K562 (cell line): ENCODE data around the gene PLA2G15. TPM values are rescaled to one million over a fixed set of nuclear protein-coding genes. Genes with fewer than 3 reads are reported as not detected.

Experiments
- BDP1 ChIP-seq: IDR thresholded peaks from 3 replicates; pipeline ENCODE4 v1.6.1; 2011; ENCODE audit not compliant: insufficient read length, insufficient read depth
- CEBPB ChIP-seq: fragments of 450-650 bp; IDR thresholded peaks from 2 replicates; pipeline ENCODE4 v1.6.1; 2016; ENCODE audit warnings: missing genetic modification characterization, missing compliant biosample characterization
- FOSL1 ChIP-seq: fragments of 200-800 bp; sonication (Bioruptor generic); conservative IDR thresholded peaks from 2 replicates; pipeline ENCODE4 v1.6.1; 2016; ENCODE audit warnings: missing genetic modification characterization, missing compliant biosample characterization
- FOXA3 ChIP-seq, 2 experiments: fragments of 450-650 bp in 1 of 2; sonication (generic) in 1 of 2; formaldehyde crosslinking; IDR thresholded peaks in 1 of 2; conservative IDR thresholded peaks in 1 of 2; 2 replicates each; pipeline versions ENCODE4 v1.4.0 to v1.8.0; 2020 to 2022; ENCODE audit warnings: mild to moderate bottlenecking in 2 of 2, missing genetic modification reagents in 1 of 2
- HDAC1 ChIP-seq, 2 experiments: fragments of 450-650 bp; IDR thresholded peaks; 2 replicates each; pipeline ENCODE4 v1.6.1; 2016 to 2017; ENCODE audit warnings: inconsistent platforms in 1 of 2, mild to moderate bottlenecking in 1 of 2, moderate library complexity in 1 of 2
- KDM1A ChIP-seq, 2 experiments: fragments of 450-650 bp; IDR thresholded peaks; 2 replicates each; pipeline ENCODE4 v1.6.1; 2016; ENCODE audit warnings: mild to moderate bottlenecking in 2 of 2
- KLF6 ChIP-seq: fragments of 250-450 bp; sonication (Bioruptor Pico); IDR thresholded peaks from 2 replicates; pipeline ENCODE4 v1.4.0; 2020; ENCODE audit warnings: mild to moderate bottlenecking, moderate library complexity, borderline replicate concordance
- MAZ ChIP-seq, 2 experiments: fragments of 450-650 bp in 1 of 2; sonication (generic) in 1 of 2; formaldehyde crosslinking; IDR thresholded peaks in 1 of 2; conservative IDR thresholded peaks in 1 of 2; 2 replicates each; pipeline versions ENCODE4 v1.4.0 to v1.5.0; 2020; ENCODE audit warnings: mild to moderate bottlenecking in 1 of 2, missing genetic modification reagents in 1 of 2
- SMARCE1 ChIP-seq: fragments of 450-650 bp; IDR thresholded peaks from 2 replicates; pipeline ENCODE4 v1.7.1; 2016; ENCODE audit warnings: mild to moderate bottlenecking
- SNIP1 ChIP-seq: fragments of 450-650 bp; IDR thresholded peaks from 2 replicates; pipeline ENCODE4 v1.7.1; 2017; ENCODE audit warnings: low read depth, mild to moderate bottlenecking
- TARDBP ChIP-seq: fragments of 450-650 bp; IDR thresholded peaks from 2 replicates; pipeline ENCODE4 v1.6.1; 2016
- ZNF121 ChIP-seq: sonication (generic); formaldehyde crosslinking; conservative IDR thresholded peaks from 2 replicates; pipeline ENCODE4 v1.8.0; 2022; ENCODE audit warnings: missing genetic modification reagents
- ZNF583 ChIP-seq: fragments of 250-450 bp; sonication (Bioruptor Pico); IDR thresholded peaks from 2 replicates; pipeline ENCODE4 v1.4.0; 2020
- ZNF75A ChIP-seq: fragments of 450-650 bp; formaldehyde crosslinking; IDR thresholded peaks from 2 replicates; pipeline ENCODE4 v1.4.0; 2020; ENCODE audit warnings: mild to moderate bottlenecking
- polyA plus RNA-seq, 8 experiments: library from polyadenylated mRNA; depleted of rRNA in 4 of 8; stranded (reverse) in 5 of 8; unstranded in 3 of 8; fragments of >200 nt; fragmentation: Nextera tagmentation in 2 of 8; fragmentation: Illumina TruSeq in 1 of 8; extraction: Ambion mirVana in 2 of 8; extraction: Trizol in 1 of 8; gene quantifications; 2 replicates each; pipeline versions ENCODE4 v1.2.1 to v1.2.3, GENCODE V29; 2011 to 2014; ENCODE audit warnings: inconsistent platforms in 1 of 8, missing spikeins in 1 of 8
- total RNA-seq, 7 experiments: library from RNA; depleted of rRNA in 6 of 7; stranded (reverse); fragments of >200 nt in 6 of 7; fragmentation: Illumina TruSeq in 2 of 7; extraction: Trizol in 2 of 7; gene quantifications; 2 replicates each; pipeline versions ENCODE4 v1.2.1 to v1.2.3, GENCODE V29; 2011 to 2021; ENCODE audit warnings: low replicate concordance in 1 of 7
- TF ChIP-seq, protein P1 (sequence below): fragments of 450-650 bp; formaldehyde crosslinking; IDR thresholded peaks from 2 replicates; pipeline ENCODE4 v1.4.0; 2020; ENCODE audit warnings: mild to moderate bottlenecking

The PLA2G15 gene
- total and polyA plus RNA-seq, 9 of the 15 experiments (the other 6 are each of a cell fraction or from before 2014, with no cell fraction given): 0.42 to 8.6 (median 4.8) TPM

- no peak for TF ChIP-seq ZNF75A (CRISPR knock-in tag)
- TF ChIP-seq KDM1A (IDR thresholded peaks at IDR 0.05): peak; percentile 39 to 40; a peak in 2 of 4 replicates
- no peak for TF ChIP-seq SNIP1
- TF ChIP-seq FOXA3 (CRISPR knock-in tag; conservative IDR thresholded peaks at IDR 0.05 in 1 of 2, IDR thresholded peaks at IDR 0.05 in 1 of 2): peak; percentile 84 to 93
- TF ChIP-seq SMARCE1: peak; percentile 58; the same call in 1 of the 2 replicates
- no peak for TF ChIP-seq BDP1
- no peak for TF ChIP-seq ZNF583 (CRISPR knock-in tag)
- TF ChIP-seq CEBPB (tag): no peak
- TF ChIP-seq FOSL1: peak; percentile 70
- no peak for TF ChIP-seq TARDBP
- no peak for TF ChIP-seq KLF6
- TF ChIP-seq ZNF121: no peak
- no peak for TF ChIP-seq MAZ (CRISPR knock-in tag; conservative IDR thresholded peaks at IDR 0.05 in 1 of 2, IDR thresholded peaks at IDR 0.05 in 1 of 2)
- no peak for TF ChIP-seq HDAC1 (IDR thresholded peaks at IDR 0.05)
- TF ChIP-seq, protein P1, sequence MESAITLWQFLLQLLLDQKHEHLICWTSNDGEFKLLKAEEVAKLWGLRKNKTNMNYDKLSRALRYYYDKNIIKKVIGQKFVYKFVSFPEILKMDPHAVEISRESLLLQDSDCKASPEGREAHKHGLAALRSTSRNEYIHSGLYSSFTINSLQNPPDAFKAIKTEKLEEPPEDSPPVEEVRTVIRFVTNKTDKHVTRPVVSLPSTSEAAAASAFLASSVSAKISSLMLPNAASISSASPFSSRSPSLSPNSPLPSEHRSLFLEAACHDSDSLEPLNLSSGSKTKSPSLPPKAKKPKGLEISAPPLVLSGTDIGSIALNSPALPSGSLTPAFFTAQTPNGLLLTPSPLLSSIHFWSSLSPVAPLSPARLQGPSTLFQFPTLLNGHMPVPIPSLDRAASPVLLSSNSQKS (CRISPR knock-in tag): no peak
Observed at GRCh38 chr16:68200088-68200783, 44.9 kb upstream of the PLA2G15 start (continued).
